T-helper 1 cell treated with Interleukin-12 subunit alpha and Interleukin-12 subunit beta and Interleukin-4 antibody, amounts not matched to agents 30 ng/mL and 1 ng/mL, for 36 hours (primary cell): Measurements from ENCODE around the gene MARCKS. TPM values are rescaled to one million over a fixed set of nuclear protein-coding genes. Genes with fewer than 3 reads are reported as not detected.

ENCODE experiments used
- intact Hi-C: fragments of 100-400 bp; cut with micrococcal nuclease; formaldehyde crosslinking; loops from one replicate; pipeline ENCODE4 v1.15.1; 2024
- total RNA-seq: library from RNA; stranded (reverse); gene quantifications from 2 replicates; pipeline ENCODE4 v1.2.3, GENCODE V29; 2022

MARCKS gene
- total RNA-seq, 1 donor from 2014 or later, result 0.12 TPM

DNA sequence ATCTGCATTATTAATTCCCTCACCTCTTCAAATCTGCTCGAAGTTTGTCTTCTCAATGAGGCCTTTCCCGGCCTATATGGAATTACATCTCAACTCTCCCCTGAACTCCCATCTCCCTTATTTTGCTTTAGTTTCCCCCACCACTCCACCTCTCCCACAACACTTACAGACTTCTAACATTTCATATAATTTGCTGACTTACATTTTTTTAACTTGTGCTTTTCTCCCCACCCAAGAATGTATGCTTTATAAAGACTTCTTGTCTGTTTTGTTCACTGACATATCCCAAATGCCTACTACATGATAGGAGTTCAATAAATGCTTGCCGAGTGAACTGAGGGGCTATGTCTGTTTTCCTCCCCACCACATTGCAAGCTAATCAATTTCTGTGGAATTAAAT, 3.9 kb upstream of the MARCKS start:
- intact Hi-C loops, result loop anchor here (10.0 kb wide), 1 partner anchor 478 kb away; no protein-coding TSS in a partner anchor

DNA sequence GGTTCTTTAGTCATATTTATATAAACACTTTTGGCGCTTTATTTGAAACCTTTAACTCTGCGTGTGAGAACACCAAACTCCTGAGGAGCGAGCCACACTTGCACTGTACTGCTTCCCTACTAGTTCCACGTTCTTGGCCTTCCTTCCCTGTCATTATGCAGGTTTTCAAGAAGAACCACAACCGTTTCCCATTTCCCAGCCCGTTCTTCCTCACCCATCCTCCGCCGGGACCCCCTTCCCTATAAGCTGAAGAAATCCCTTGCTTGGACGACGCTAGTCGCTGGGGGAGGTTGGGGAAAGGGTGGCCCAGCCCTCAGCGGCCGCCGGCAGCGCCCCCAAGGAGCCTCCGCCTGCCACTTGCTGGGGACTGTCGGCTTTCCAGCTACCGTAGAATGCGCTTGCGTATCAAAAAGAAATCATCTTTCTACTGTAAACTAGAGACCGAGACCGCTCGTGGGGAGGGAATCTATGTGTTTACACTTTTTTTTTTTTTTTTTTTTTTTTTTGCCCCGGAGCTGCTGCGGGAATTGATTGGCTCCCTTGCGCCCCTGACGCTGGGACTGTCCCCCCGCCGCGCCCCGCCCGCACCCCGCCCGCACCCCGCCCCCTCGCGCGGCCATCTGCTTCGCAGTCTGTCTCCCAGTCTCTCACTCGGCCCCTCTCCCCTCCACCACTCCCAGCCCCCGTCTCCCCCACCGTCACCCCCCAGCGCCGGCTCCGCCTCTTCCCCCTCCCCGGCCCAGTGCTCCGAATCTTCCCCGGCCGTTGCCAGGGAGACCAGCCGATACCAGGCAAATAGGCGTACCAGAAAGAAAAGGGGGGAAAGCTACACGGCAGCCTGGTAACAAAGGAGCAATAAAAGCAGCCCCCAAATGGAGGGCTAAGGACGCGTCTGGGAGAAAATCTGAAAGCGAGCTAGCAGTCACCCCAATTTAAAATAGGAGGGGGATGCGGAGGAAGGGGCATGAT, 2.3 kb upstream of the MARCKS start:
- intact Hi-C loops, result loop anchor here (5.0 to 10.0 kb wide), 2 partner anchors 480 to 1132 kb away; no protein-coding TSS in a partner anchor

GRCh38 chr6:113855500-113856374, 1.4 kb upstream of the MARCKS start:
- intact Hi-C loops, result loop anchor here (2.0 to 10.0 kb wide), 3 partner anchors 481 to 1769 kb away; partner anchors contain the start of genes FAM229B and TUBE1

DNA sequence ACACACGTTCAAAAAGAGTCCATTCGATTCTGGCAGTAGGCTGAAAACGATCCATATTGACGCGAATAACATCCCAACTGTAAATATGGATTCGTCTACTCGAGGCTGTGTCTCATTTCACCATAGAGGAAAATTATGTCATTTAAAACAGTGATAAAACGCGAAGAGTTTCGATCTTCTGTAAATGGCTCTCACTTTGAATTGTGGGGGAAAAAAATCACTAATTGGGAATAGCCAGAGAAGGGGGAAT, 845 bp upstream of the MARCKS start:
- intact Hi-C loops, result loop anchor here (2.0 to 10.0 kb wide), 3 partner anchors 481 to 1769 kb away; partner anchors contain the start of genes FAM229B and TUBE1

- intact Hi-C loops, result loop anchor here (1.0 to 10.0 kb wide), 8 partner anchors 113 to 1771 kb away; partner anchors contain the start of genes FAM229B, HDAC2 and TUBE1
Measured at GRCh38 chr6:113857556-113858479, 673 bp downstream of the MARCKS start.

- intact Hi-C loops, result loop anchor here (1.0 to 10.0 kb wide), 8 partner anchors 112 to 1678 kb away; partner anchors contain the start of gene HDAC2
Measured at GRCh38 chr6:113858480-113859348, 1.6 kb downstream of the MARCKS start.

DNA sequence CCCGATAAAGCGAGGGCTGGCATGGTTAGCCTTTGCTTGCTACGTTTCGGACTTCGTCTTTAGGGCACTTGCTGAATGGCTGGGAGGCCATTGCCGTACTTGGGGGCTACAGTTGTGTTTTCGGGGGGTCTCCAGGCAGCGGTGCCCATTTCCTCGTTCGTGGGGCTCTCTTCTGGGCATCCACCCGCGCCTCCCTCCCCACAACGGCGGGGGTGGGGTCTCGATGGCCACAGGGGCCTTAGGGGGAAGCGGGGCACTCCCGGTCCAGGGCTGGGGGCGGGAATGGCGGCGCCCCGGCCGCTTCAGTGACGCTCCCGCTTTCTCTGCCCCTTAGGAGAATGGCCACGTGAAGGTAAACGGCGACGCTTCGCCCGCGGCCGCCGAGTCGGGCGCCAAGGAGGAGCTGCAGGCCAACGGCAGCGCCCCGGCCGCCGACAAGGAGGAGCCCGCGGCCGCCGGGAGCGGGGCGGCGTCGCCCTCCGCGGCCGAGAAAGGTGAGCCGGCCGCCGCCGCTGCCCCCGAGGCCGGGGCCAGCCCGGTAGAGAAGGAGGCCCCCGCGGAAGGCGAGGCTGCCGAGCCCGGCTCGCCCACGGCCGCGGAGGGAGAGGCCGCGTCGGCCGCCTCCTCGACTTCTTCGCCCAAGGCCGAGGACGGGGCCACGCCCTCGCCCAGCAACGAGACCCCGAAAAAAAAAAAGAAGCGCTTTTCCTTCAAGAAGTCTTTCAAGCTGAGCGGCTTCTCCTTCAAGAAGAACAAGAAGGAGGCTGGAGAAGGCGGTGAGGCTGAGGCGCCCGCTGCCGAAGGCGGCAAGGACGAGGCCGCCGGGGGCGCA, 2.4 kb downstream of the MARCKS start:
- intact Hi-C loops, result loop anchor here (1.0 to 10.0 kb wide), 5 partner anchors 111 to 1128 kb away; partner anchors contain the start of gene HDAC2

- intact Hi-C loops, result no loop called here
Measured at GRCh38 chr6:113860181-113860955, 3.2 kb downstream of the MARCKS start.

GRCh38 chr6:113862112-113862511, 5.0 kb downstream of the MARCKS start:
- intact Hi-C loops, result no loop called here

GRCh38 chr6:113870917-113871316, 13.8 kb downstream of the MARCKS start:
- intact Hi-C loops, result no loop called here

DNA sequence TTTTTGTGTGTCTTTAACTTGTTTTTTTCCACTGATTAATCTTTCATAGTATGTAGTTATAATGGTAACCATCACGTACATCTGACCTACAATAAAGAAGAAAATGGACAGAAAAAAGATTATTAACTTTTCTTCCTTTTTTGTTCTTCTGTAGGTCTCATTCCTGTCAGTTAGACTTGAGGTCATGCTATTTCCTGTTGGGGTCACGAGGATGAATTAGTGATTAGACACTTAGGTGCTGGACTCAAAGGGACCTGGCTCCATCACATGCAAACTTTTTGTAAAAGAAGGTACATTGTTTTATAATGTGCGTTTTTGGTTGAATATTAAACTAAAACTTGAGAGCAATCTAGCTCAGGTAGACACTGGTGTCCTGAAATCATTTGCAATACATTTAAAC, 14.8 kb downstream of the MARCKS start:
- intact Hi-C loops, result no loop called here

GRCh38 chr6:113873043-113873667, 16.0 kb downstream of the MARCKS start:
- intact Hi-C loops, result no loop called here

- intact Hi-C loops, result no loop called here
Measured at GRCh38 chr6:113875470-113875869, 18.3 kb downstream of the MARCKS start.

DNA sequence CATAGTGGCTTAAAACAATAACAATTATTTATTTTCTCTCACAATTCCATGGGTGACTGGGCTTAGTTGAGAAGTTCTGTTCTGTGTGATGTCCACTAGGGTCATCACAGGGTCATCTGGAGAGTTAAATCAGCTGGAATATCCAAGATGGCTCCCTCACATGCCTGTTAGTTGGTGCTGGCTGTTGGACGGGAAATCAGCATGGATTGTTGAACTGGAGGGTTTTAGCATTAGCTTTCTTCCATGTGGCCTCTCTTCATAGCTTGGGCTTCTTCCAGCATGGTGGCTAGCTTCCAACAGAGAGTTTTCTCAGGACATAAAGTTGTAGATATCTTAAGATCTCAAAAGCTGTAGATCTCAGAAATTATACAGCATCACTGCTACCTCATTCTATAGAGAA, 19.6 kb downstream of the MARCKS start:
- intact Hi-C loops, result no loop called here

DNA sequence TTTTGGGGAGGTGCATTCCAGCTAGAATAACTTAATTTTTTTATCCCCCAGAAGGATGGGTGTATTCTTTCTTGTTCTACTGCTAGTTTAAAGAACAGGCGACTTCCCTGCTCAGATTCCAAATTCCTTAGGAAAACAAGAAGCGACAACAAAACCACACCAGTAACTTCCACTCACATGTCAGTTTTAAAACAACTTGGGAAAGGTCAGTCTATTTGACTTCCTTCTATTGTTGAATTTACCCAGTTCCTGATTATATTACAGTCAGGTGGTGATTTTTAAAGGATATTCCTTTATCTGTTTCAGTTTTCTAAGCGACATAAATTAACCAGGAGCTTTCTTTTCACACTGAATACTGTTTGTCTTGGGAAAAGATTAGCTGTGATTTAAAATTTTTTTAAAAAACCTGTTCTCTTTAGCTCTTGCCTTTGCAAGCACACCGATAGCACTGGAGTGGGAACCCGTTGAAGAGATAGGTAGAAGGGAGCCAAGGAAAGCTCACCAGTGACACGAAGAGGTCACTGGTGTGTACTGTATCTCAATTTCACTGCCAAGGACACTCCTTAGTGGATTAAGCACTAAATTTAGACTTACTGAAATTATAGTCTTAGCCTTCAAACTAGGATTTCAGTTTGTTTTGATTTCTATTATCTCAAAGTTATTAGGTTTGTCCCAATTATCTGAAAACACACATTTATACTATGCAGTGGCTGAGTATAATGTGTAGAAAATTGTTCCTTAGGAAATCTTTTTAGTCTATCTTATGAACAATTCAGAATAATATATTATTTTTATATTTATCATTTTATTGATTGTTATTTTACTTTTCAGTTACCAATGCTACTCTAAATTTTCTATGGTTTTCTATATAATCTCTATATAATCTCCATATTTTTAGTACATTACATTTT, 22.3 kb downstream of the MARCKS start:
- intact Hi-C loops, result loop anchor here (1.0 kb wide), 2 partner anchors 573 to 1099 kb away; no protein-coding TSS in a partner anchor

GRCh38 chr6:113881478-113881980, 24.4 kb downstream of the MARCKS start:
- intact Hi-C loops, result no loop called here
